IMR-90 (cell line): ENCODE measurements around the gene MTUS2.

Experiments
- POLR2A ChIP-seq: IDR thresholded peaks from 2 replicates; pipeline ENCODE4 v1.6.1; 2012; ENCODE audit warnings: mild to moderate bottlenecking, low read depth, low read length
- RAD21 ChIP-seq: IDR thresholded peaks from 2 replicates; pipeline ENCODE4 v1.6.1; 2012; ENCODE audit warnings: low read length, improper control_type of control experiment
- SMC3 ChIP-seq: fragments of 150-350 bp; IDR thresholded peaks from 2 replicates; pipeline ENCODE4 v1.6.1; 2016; ENCODE audit warnings: low read depth, mild to moderate bottlenecking, antibody characterized with exemption, low read length, moderate library complexity

- TF ChIP-seq SMC3 = no peak
- TF ChIP-seq POLR2A = no peak
- no peak for TF ChIP-seq RAD21
These were observed 345.1 kb downstream of the MTUS2 start for GRCh38 chr13:29165216-29165615.
